Heart left ventricle (tissue), 16 donors: ENCODE measurements around the gene MTF1. TPM values are rescaled to one million over a fixed set of nuclear protein-coding genes. Genes with fewer than 3 reads are reported as not detected.

Experiments used
- ATAC-seq, 4 donors: fragments of 200-7000 bp; cut with Tn5 transposase; one replicate each; pipeline ENCODE4 v1.9.1; 2020 to 2022; ENCODE audit warnings: moderate library complexity in 4 of 4, mild to moderate bottlenecking in 3 of 4, moderate number of reproducible peaks in 1 of 4
- DNase-seq, 5 donors: peaks; one replicate each; pipeline ENCODE4 v3.0.0-alpha.2; 2020
- H3K27ac ChIP-seq, 12 donors: fragments of 200-600 bp; sonication (generic) in 4 of 12; one replicate each; pipeline versions ENCODE4 v1.5.0 to v1.8.0; 2016 to 2022; ENCODE audit warnings: mild to moderate bottlenecking in 2 of 12
- H3K27me3 ChIP-seq, 9 donors: fragments of 200-600 bp; sonication (generic) in 2 of 9; one replicate each; pipeline versions ENCODE4 v1.5.1 to v1.8.0; 2016 to 2022; ENCODE audit warnings: mild to moderate bottlenecking in 3 of 9
- H3K36me3 ChIP-seq, 9 donors: fragments of 200-600 bp; sonication (generic) in 2 of 9; one replicate each; pipeline versions ENCODE4 v1.5.0 to v1.8.0; 2018 to 2022; ENCODE audit warnings: mild to moderate bottlenecking in 2 of 9
- H3K4me1 ChIP-seq, 12 donors: fragments of 200-600 bp; sonication (generic) in 4 of 12; one replicate each; pipeline versions ENCODE4 v1.5.0 to v1.8.0; 2016 to 2022; ENCODE audit warnings: mild to moderate bottlenecking in 3 of 12
- H3K4me3 ChIP-seq, 12 donors: fragments of 200-600 bp; sonication (generic) in 4 of 12; one replicate each; pipeline versions ENCODE4 v1.5.0 to v1.8.0; 2017 to 2022; ENCODE audit warnings: mild to moderate bottlenecking in 9 of 12, moderate library complexity in 4 of 12
- H3K9me3 ChIP-seq, 12 donors: fragments of 200-600 bp; sonication (generic) in 4 of 12; one replicate each; pipeline versions ENCODE4 v1.5.0 to v1.8.0; 2016 to 2022; ENCODE audit warnings: mild to moderate bottlenecking in 1 of 12
- POLR2A ChIP-seq, 2 donors: fragments of 450-650 bp; IDR thresholded peaks; one replicate each; pipeline ENCODE4 v1.6.1; 2017; ENCODE audit warnings: antibody characterized with exemption in 2 of 2, mild to moderate bottlenecking in 2 of 2, moderate library complexity in 2 of 2
- WGBS, 4 donors: extraction: QIAGEN DNeasy Blood & Tissue Kit in 2 of 4; methylation state at CpG; one replicate each; pipeline versions ENCODE4 v1.1.5 to v1.1.7; 2013 to 2018; 5-methylcytosine and 5-hydroxymethylcytosine counted together
- intact Hi-C, 10 donors: fragments of 100-400 bp; cut with DNase I; formaldehyde crosslinking; loops; one replicate each; pipeline versions ENCODE4 v1.11.1 to v1.14.2; 2022
- polyA plus RNA-seq, 2 donors: library from polyadenylated mRNA; stranded (reverse); fragments of 200-250 nt; gene quantifications; one replicate each; pipeline ENCODE4 v1.2.3, GENCODE V29; 2013
- total RNA-seq, 9 donors: library from RNA; depleted of rRNA in 2 of 9; stranded (reverse); fragments of >200 nt in 2 of 9; fragmentation: NEBNext Ultra II Directional in 3 of 9; extraction: Animal tissue kit (Norgen Biotek cat#: 25700) in 3 of 9; gene quantifications; one replicate each; pipeline versions ENCODE4 v1.1.0 to v1.2.4, GENCODE V29; 2016 to 2023
- TF ChIP-seq, protein P1 (sequence below), 12 donors: fragments of 200-600 bp; sonication (generic) in 4 of 12; IDR thresholded peaks; one replicate each; pipeline versions ENCODE4 v1.5.0 to v1.8.0; 2018 to 2022; ENCODE audit warnings: antibody characterized with exemption in 12 of 12, mild to moderate bottlenecking in 5 of 12
- donor health status: ischemic (EF 13 %, LVEDD 7.1; RV severe dilation, severe dysfunction).
- donor health status: healthy with polysubstance abuse.
- donor health status: DM: no; HTN: yes; CAD: no.
- donor health status: DM: no; HTN: no; CAD: no.
- donor health status: ischemic (EF 25% LVEDD 6.9; RV normal size, moderate dysfunction).
- donor health status: ischemic (EF 25% LVEDD 5.7; RV mildly dilated, moderate dysfunction).
- donor health status: healthy.
- donor health status: DM: yes; HTN: yes; CAD: no.
- donor health status: ischemic (EF 35%, LVEDD 5.7; RV mildly dilated, moderate dysfunction).
- donor health status: nonischemic (EF 11% LVEDD 7.7; RV severe dilation, severe dysfunction).
- donor health status: DM: yes; HTN: yes; CAD: no.
- donor health status: PGD.
- donor health status: ischemic (EF 29% LVEDD 5.4; RV normal size, mild dysfunction).
- donor health status: nonischemic (EF 23%, LVEDD 6.1; RV moderate dilation, normal function).

Gene MTF1
- total and polyA plus RNA-seq, 11 donors = 1.7 to 19.5 (median 12.0) TPM

DNA sequence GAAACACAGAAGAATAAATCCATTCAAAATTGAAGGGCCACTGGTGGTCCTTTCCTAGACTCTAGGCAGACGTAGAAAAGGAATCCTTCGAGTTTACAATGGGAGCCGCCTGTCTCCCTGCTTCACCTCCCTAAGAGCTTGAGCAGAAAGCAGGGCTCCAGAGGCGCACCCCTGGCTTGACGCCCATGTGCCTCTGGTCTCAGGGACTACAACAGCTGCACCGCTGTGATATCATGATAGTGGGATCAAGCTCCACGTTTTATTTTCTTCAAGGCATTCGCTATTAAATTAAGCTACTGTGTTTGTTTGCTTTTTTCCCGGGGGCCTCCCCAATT, 52.2 kb downstream of the MTF1 start:
- intact Hi-C loops = loop anchor here in 8 of 10 donors (5.0 to 10.0 kb wide), 6 partner anchors 48 to 212 kb away; partner anchors contain the start of genes CDCA8 (in 6 of the 8), MTF1 (in 3 of the 8) and GNL2 (in 1 of the 8)
- peaks cover 8 to 41% (median 28%) of the 10 kb centered on the region in 12 donors for H3K4me1 ChIP-seq
- TF ChIP-seq, protein P1, sequence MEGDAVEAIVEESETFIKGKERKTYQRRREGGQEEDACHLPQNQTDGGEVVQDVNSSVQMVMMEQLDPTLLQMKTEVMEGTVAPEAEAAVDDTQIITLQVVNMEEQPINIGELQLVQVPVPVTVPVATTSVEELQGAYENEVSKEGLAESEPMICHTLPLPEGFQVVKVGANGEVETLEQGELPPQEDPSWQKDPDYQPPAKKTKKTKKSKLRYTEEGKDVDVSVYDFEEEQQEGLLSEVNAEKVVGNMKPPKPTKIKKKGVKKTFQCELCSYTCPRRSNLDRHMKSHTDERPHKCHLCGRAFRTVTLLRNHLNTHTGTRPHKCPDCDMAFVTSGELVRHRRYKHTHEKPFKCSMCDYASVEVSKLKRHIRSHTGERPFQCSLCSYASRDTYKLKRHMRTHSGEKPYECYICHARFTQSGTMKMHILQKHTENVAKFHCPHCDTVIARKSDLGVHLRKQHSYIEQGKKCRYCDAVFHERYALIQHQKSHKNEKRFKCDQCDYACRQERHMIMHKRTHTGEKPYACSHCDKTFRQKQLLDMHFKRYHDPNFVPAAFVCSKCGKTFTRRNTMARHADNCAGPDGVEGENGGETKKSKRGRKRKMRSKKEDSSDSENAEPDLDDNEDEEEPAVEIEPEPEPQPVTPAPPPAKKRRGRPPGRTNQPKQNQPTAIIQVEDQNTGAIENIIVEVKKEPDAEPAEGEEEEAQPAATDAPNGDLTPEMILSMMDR (IDR thresholded peaks at IDR 0.05) = no peak
- no peak for TF ChIP-seq POLR2A (IDR thresholded peaks at IDR 0.05)
- no peaks in the 10 kb centered on the region for H3K9me3 ChIP-seq
- no peaks in the 10 kb centered on the region for H3K27me3 ChIP-seq
- H3K27ac ChIP-seq = peak overlapping the region; percentile 90 to 99 (median 96)
- ATAC-seq = no peak
- H3K4me3 ChIP-seq = peak overlapping the region; percentile 72 to 99 (median 91)
- WGBS, 4 donors = 9 to 13% (median 10%) methylated on average over 9 of the region's 9 CpGs
- DNase-seq = peak in 1 of 5 donors; percentile 27
- H3K36me3 ChIP-seq = peaks cover 0 to 52% (median 45%) of the 10 kb centered on the region in 9 donors

GRCh38 chr1:37802439-37802838, 57.0 kb downstream of the MTF1 start:
- TF ChIP-seq, protein P1 (IDR thresholded peaks at IDR 0.05) = no peak
- no peak for TF ChIP-seq POLR2A (IDR thresholded peaks at IDR 0.05)
- Histone ChIP-seq H3K4me3 (no peak overlapping the region), H3K36me3 (peaks cover 0 to 69% (median 60%) of the 10 kb centered on the region in 9 donors), H3K27me3 (no peaks in the 10 kb centered on the region), H3K9me3 (no peaks in the 10 kb centered on the region), H3K27ac (no peak overlapping the region), H3K4me1 (peaks cover 4 to 16% (median 11%) of the 10 kb centered on the region in 12 donors)
- intact Hi-C loops = loop anchor here in 4 of 10 donors (10.0 kb wide), 4 partner anchors 52 to 208 kb away; partner anchors contain the start of genes CDCA8 (in 1 of the 4), GNL2 (in 1 of the 4) and MTF1 (in 1 of the 4)
- ATAC-seq = no peak
- DNase-seq = no peak
- WGBS, 4 donors = 90 to 100% (median 93%) methylated on average over 1 of the region's 1 CpG

- Histone ChIP-seq H3K36me3 (peaks cover 0 to 30% (median 19%) of the 10 kb centered on the region in 9 donors), H3K9me3 (no peaks in the 10 kb centered on the region), H3K4me3 (no peak overlapping the region), H3K4me1 (peaks cover 0 to 20% (median 13%) of the 10 kb centered on the region in 12 donors), H3K27me3 (peaks cover 0 to 12% (median 0%) of the 10 kb centered on the region in 9 donors), H3K27ac (no peak overlapping the region)
- DNase-seq (no peak), ATAC-seq (no peak)
- TF ChIP-seq, protein P1 (IDR thresholded peaks at IDR 0.05) = no peak
- no peak for TF ChIP-seq POLR2A (IDR thresholded peaks at IDR 0.05)
- intact Hi-C loops = loop anchor here in 1 of 10 donors (10.0 kb wide), 1 partner anchor 103 kb away; the partner anchor contains the start of gene CDCA8
- WGBS, 4 donors = 75 to 96% (median 86%) methylated on average over 3 of the region's 3 CpGs
These were observed 61.5 kb downstream of the MTF1 start for GRCh38 chr1:37797750-37798345.

DNA sequence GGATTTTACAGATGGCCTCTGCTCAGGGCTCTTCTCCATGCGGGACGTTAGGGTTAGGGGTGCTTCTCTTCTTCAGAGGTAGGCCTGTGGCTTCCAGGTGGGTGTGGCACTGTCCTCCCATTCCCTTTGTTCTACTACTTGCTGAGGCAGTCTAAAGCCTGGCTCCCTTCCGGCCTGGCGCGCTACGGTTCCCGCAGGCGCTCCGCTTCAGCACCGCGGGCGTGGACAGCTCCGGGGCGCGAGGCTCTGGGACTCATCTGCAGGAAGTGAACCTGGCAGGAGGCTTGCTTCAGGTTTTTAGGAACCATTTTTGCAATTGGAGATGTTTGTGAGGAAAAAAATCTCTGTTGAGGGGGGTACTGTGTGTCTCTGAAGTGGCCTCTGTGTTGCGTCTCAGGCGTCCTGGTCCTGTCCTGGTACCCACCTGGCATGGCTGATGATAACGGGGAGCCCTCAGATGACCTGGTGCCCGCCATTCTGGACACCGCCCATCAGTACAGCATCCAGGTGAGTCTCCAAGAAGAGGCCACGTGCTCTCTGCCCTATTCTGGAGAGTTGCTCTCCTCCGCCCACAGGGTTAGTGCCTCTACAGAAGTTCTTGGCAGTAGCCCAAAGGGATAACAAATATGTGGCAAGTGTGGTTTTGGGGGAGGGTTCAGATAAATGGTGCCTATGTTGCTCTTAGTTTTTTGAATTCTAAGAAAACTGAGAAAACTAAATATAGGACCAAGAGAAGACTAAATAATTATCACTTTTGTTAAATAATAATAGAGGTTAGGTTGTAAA, 63.9 kb downstream of the MTF1 start:
- no peak for TF ChIP-seq POLR2A (IDR thresholded peaks at IDR 0.05)
- TF ChIP-seq, protein P1 (IDR thresholded peaks at IDR 0.05) = no peak
- peak; percentile 39 to 78 (median 64) for ATAC-seq
- Histone ChIP-seq H3K4me3 (peak overlapping the region in 1 of 12 donors; percentile 51), H3K36me3 (peaks cover 0 to 10% (median 4%) of the 10 kb centered on the region in 9 donors), H3K4me1 (peaks cover 0 to 20% (median 13%) of the 10 kb centered on the region in 12 donors), H3K9me3 (no peaks in the 10 kb centered on the region), H3K27ac (no peak overlapping the region), H3K27me3 (peaks cover 0 to 16% (median 0%) of the 10 kb centered on the region in 9 donors)
- peak; percentile 45 to 83 (median 52) for DNase-seq
- 25 to 46% (median 30%) methylated on average over 10 to 22 of the region's 22 CpGs for WGBS, 4 donors
- intact Hi-C loops = loop anchor here in 1 of 10 donors (10.0 kb wide), 1 partner anchor 101 kb away; the partner anchor contains the start of gene CDCA8
